HEK293T (cell line): Measurements from ENCODE around the gene KCNJ5.

Experiments used
- CTCF ChIA-PET: fragments of 350-600 bp; formaldehyde crosslinking; extraction: SDS; loops from one replicate; lab custom pipeline; 2021; ENCODE audit warnings: antibody characterized with exemption, inconsistent platforms; lab: Yijun Ruan, JAX
- POLR2A ChIA-PET: fragments of 350-600 bp; formaldehyde crosslinking; extraction: SDS; loops from one replicate; lab custom pipeline; 2020; ENCODE audit warnings: antibody characterized with exemption, inconsistent platforms; lab: Yijun Ruan, JAX
- DNase-seq: peaks from one replicate; pipeline ENCODE4 v3.0.0; 2012; ENCODE audit warnings: mixed read lengths; ENCODE audit errors: extremely low spot score
- ARNT ChIP-seq: fragments of 450-650 bp; IDR thresholded peaks from 2 replicates; pipeline ENCODE4 v1.6.1; 2017; ENCODE audit warnings: mild to moderate bottlenecking
- BHLHE40 ChIP-seq: fragments of 450-650 bp; IDR thresholded peaks from 2 replicates; pipeline ENCODE4 v1.6.1; 2016; ENCODE audit warnings: mild to moderate bottlenecking, moderate library complexity, borderline replicate concordance
- CTBP1 ChIP-seq: fragments of 450-650 bp; IDR thresholded peaks from 2 replicates; pipeline ENCODE4 v1.6.1; 2016; ENCODE audit warnings: borderline replicate concordance
- ELF4 ChIP-seq: fragments of 450-650 bp; IDR thresholded peaks from 2 replicates; pipeline ENCODE4 v1.6.1; 2017; ENCODE audit warnings: antibody characterized with exemption
- FOXA1 ChIP-seq: fragments of 450-650 bp; IDR thresholded peaks from 2 replicates; pipeline ENCODE4 v1.6.1; 2016; ENCODE audit warnings: mild to moderate bottlenecking
- FOXK2 ChIP-seq: fragments of 450-650 bp; IDR thresholded peaks from 2 replicates; pipeline ENCODE4 v1.6.1; 2016; ENCODE audit warnings: mild to moderate bottlenecking
- FOXM1 ChIP-seq: fragments of 450-650 bp; IDR thresholded peaks from 2 replicates; pipeline ENCODE4 v1.6.1; 2017; ENCODE audit warnings: mild to moderate bottlenecking, borderline replicate concordance
- HDGF ChIP-seq: fragments of 450-650 bp; IDR thresholded peaks from 2 replicates; pipeline ENCODE4 v1.6.1; 2017; ENCODE audit warnings: antibody characterized with exemption, borderline replicate concordance
- L3MBTL2 ChIP-seq: fragments of 450-650 bp; conservative IDR thresholded peaks from 2 replicates; pipeline ENCODE4 v1.6.1; 2016; ENCODE audit warnings: mild to moderate bottlenecking
- LEF1 ChIP-seq: fragments of 450-650 bp; IDR thresholded peaks from 2 replicates; pipeline ENCODE4 v1.6.1; 2017; ENCODE audit warnings: mild to moderate bottlenecking, borderline replicate concordance
- NFRKB ChIP-seq: fragments of 450-650 bp; IDR thresholded peaks from 2 replicates; pipeline ENCODE4 v1.6.1; 2016; ENCODE audit warnings: mild to moderate bottlenecking, moderate library complexity
- PKNOX1 ChIP-seq: fragments of 450-650 bp; IDR thresholded peaks from 2 replicates; pipeline ENCODE4 v1.6.1; 2016
- SP1 ChIP-seq: fragments of 450-650 bp; IDR thresholded peaks from 2 replicates; pipeline ENCODE4 v1.6.1; 2017
- SUZ12 ChIP-seq: fragments of 450-650 bp; IDR thresholded peaks from 2 replicates; pipeline ENCODE4 v1.6.1; 2016; ENCODE audit warnings: mild to moderate bottlenecking
- TARDBP ChIP-seq: fragments of 450-650 bp; IDR thresholded peaks from 2 replicates; pipeline ENCODE4 v1.6.1; 2016
- ZNF384 ChIP-seq: fragments of 450-650 bp; IDR thresholded peaks from 2 replicates; pipeline ENCODE4 v1.6.1; 2016

The KCNJ5 gene

GRCh38 chr11:128963744-128964325 lies 72.7 kb downstream of the KCNJ5 start:
- CTCF ChIA-PET = interaction anchor here (0.6 to 0.7 kb wide), 2 partner anchors 80 to 287 kb away, joined by 3 to 4 read pairs; no protein-coding TSS in a partner anchor
- DNase-seq = no peak
- POLR2A ChIA-PET = no interaction called here
- TF ChIP-seq PKNOX1 (no peak), CTBP1 (no peak), FOXM1 (no peak), ARNT (no peak), ZNF384 (no peak), ELF4 (no peak), TARDBP (no peak), NFRKB (no peak), FOXK2 (no peak), SUZ12 (no peak), HDGF (no peak), BHLHE40 (no peak), SP1 (no peak), L3MBTL2 (no peak)

- POLR2A ChIA-PET = no interaction called here
Measured at GRCh38 chr11:128964463-128964930, 73.3 kb downstream of the KCNJ5 start.

GRCh38 chr11:128965485-128965884 lies 74.3 kb downstream of the KCNJ5 start:
- ChIA-PET POLR2A (no interaction called here), CTCF (no interaction called here)
- no peak for DNase-seq
- TF ChIP-seq LEF1 (no peak), CTBP1 (no peak), HDGF (no peak), ELF4 (no peak), TARDBP (no peak), ZNF384 (no peak), L3MBTL2 (no peak), ARNT (no peak), SUZ12 (no peak), NFRKB (no peak), BHLHE40 (no peak), FOXM1 (no peak), FOXA1 (no peak), FOXK2 (no peak), SP1 (no peak), PKNOX1 (no peak)

More at GRCh38 chr11:128964463-128964930, 73.3 kb downstream of the KCNJ5 start:
- DNase-seq = peak; percentile 36
- CTCF ChIA-PET = interaction anchor here (0.6 to 0.7 kb wide), 2 partner anchors 80 to 288 kb away, joined by 3 to 4 read pairs; no protein-coding TSS in a partner anchor
- TF ChIP-seq CTBP1 (no peak), FOXM1 (no peak), SP1 (no peak), BHLHE40 (no peak), SUZ12 (no peak), TARDBP (no peak)

GRCh38 chr11:128967578-128967977 lies 76.4 kb downstream of the KCNJ5 start:
- TF ChIP-seq FOXA1 = no peak
- no peak for DNase-seq
- CTCF ChIA-PET = interaction anchor here (0.8 to 0.9 kb wide), 2 partner anchors 11 to 82 kb away, joined by 5 to 7 read pairs; no protein-coding TSS in a partner anchor
- POLR2A ChIA-PET = no interaction called here

- ChIA-PET CTCF (interaction anchor here (1.1 kb wide), 1 partner anchor 13 kb away, joined by 3 read pairs; no protein-coding TSS in a partner anchor), POLR2A (no interaction called here)
- DNase-seq = no peak
- no peak for TF ChIP-seq BHLHE40
- TF ChIP-seq ARNT = no peak
- TF ChIP-seq FOXA1 = no peak
- TF ChIP-seq SUZ12 = no peak
- no peak for TF ChIP-seq ZNF384
- TF ChIP-seq PKNOX1 = no peak
- TF ChIP-seq L3MBTL2 = no peak
- no peak for TF ChIP-seq FOXK2
- no peak for TF ChIP-seq SP1
- TF ChIP-seq ELF4 = no peak
- TF ChIP-seq TARDBP = no peak
- TF ChIP-seq FOXM1 = no peak
- no peak for TF ChIP-seq HDGF
- TF ChIP-seq NFRKB = no peak
- TF ChIP-seq LEF1 = no peak
- TF ChIP-seq CTBP1 = no peak
Measured at GRCh38 chr11:128968916-128969315, 77.8 kb downstream of the KCNJ5 start.
